Measurements from ENCODE around the gene KITLG. TPM values are rescaled to one million over a fixed set of nuclear protein-coding genes. Genes with fewer than 3 reads are reported as not detected.

KITLG gene
- total and polyA plus RNA-seq, 4 donors = 0.39 to 3.0 (median 0.86) TPM

DNA sequence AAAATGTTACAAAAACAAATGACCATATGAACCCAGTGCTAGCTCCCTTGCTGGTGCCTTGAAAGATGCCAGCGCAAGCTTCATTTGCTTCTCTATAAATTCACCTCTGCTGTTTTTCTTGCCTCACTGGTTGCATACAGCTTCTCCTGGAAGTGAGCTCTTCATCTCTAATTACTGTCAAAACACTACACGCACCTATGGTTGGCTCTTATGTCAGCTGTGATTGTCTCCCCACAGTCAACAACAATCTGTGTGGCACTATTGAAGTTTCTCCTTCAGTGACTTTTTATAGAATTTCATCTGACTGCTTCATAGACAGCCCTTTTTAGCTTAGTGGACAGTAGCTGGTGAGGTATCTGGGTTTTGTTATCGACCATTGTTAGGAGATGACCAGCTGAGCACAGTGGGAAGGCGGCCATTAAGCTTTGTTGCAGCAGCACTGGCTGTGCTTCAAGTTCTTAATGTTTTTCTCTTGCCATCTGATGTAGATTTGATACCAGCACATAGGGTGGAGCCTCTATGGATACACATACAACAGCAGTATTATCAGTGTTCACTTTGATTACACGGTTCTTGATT is 131.8 kb downstream of the KITLG start:
- Histone ChIP-seq H3K4me1 (ENCODE audit: control insufficient read depth in 4 of 4, insufficient read depth in 4 of 4, low read length in 3 of 4) (no peaks in the 10 kb centered on the region), H3K27me3 (ENCODE audit: control insufficient read depth in 4 of 4, insufficient read depth in 4 of 4, low read length in 3 of 4) (no peaks in the 10 kb centered on the region), H3K9me3 (ENCODE audit: control insufficient read depth in 4 of 4, low read length in 3 of 4) (no peaks in the 10 kb centered on the region), H3K9ac (ENCODE audit: low read depth in 1 of 2, low read length in 2 of 2) (no peak overlapping the region), H3K36me3 (ENCODE audit: control insufficient read depth in 4 of 4, insufficient read depth in 3 of 4, low read depth in 1 of 4, low read length in 3 of 4) (no peaks in the 10 kb centered on the region), H3K27ac (ENCODE audit: low read depth in 1 of 2, low read length in 2 of 2) (no peak overlapping the region), H3K4me3 (ENCODE audit: low read depth in 1 of 3, low read length in 3 of 3) (no peak overlapping the region)
- WGBS = 89% methylated on average over 5 of the region's 5 CpGs
- DNase-seq (ENCODE audit: low spot score) = no peak
- TF ChIP-seq EGR1 (IDR thresholded peaks at IDR 0.05; ENCODE audit: low read depth in 2 of 2) (no peak), RXRA (IDR thresholded peaks at IDR 0.05) (no peak), ATF3 (IDR thresholded peaks at IDR 0.05) (no peak), JUND (IDR thresholded peaks at IDR 0.05) (no peak), MAX (IDR thresholded peaks at IDR 0.05) (no peak), CTCF (IDR thresholded peaks at IDR 0.05; ENCODE audit: low read depth, low read length, missing input control) (no peak), HNF4G (IDR thresholded peaks at IDR 0.05) (no peak), NR2F2 (IDR thresholded peaks at IDR 0.05) (no peak), GABPA (IDR thresholded peaks at IDR 0.05 in 1 of 2, conservative IDR thresholded peaks at IDR 0.05 in 1 of 2) (no peak), RAD21 (IDR thresholded peaks at IDR 0.05) (no peak), REST (IDR thresholded peaks at IDR 0.05) (no peak), SP1 (IDR thresholded peaks at IDR 0.05) (no peak), FOXA2 (IDR thresholded peaks at IDR 0.05) (no peak)

DNA sequence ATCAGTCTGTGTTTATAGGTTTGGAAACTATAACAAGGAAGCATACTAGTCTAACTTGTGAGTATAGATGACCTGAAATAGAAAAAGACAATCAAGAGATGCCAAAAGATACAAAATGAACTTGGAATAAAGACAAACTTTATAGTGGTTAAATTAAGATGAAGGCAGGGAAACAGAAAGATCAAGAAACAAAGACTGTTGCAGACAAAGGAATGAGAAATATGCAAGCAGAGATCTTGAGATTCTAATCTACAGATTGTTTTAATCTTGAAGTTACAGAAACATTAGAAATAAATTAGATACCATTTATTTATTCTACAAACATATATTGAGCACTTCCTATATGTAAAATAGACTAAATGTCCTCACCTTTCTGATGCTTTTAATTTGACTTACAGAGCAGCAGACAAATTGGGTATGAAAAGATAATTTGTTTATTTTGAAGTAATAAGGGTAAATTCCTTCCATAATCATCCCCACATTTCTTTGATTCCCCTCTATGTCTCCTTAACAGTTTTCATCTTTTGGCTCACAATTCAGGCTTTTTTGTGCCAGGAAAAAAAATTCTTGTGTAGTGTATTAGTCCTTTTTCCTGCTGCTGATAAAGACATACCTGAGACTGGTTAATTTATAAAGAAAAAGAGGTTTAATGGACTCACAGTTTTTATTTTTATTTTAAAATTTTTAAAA is 134.4 kb downstream of the KITLG start:
- no peaks in the 10 kb centered on the region for H3K36me3 ChIP-seq (ENCODE audit: control insufficient read depth in 4 of 4, insufficient read depth in 3 of 4, low read depth in 1 of 4, low read length in 3 of 4)
- DNase-seq (ENCODE audit: low spot score) = no peak
- TF ChIP-seq JUND (IDR thresholded peaks at IDR 0.05) = no peak
- TF ChIP-seq ATF3 (IDR thresholded peaks at IDR 0.05) = no peak
- TF ChIP-seq, protein P1, sequence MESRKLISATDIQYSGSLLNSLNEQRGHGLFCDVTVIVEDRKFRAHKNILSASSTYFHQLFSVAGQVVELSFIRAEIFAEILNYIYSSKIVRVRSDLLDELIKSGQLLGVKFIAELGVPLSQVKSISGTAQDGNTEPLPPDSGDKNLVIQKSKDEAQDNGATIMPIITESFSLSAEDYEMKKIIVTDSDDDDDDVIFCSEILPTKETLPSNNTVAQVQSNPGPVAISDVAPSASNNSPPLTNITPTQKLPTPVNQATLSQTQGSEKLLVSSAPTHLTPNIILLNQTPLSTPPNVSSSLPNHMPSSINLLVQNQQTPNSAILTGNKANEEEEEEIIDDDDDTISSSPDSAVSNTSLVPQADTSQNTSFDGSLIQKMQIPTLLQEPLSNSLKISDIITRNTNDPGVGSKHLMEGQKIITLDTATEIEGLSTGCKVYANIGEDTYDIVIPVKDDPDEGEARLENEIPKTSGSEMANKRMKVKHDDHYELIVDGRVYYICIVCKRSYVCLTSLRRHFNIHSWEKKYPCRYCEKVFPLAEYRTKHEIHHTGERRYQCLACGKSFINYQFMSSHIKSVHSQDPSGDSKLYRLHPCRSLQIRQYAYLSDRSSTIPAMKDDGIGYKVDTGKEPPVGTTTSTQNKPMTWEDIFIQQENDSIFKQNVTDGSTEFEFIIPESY (IDR thresholded peaks at IDR 0.05) = no peak
- no peak for TF ChIP-seq RAD21 (IDR thresholded peaks at IDR 0.05)
- TF ChIP-seq FOXA1 (IDR thresholded peaks at IDR 0.05) = no peak
- no peak for TF ChIP-seq EGR1 (IDR thresholded peaks at IDR 0.05; ENCODE audit: low read depth in 2 of 2)
- no peak for TF ChIP-seq HNF4A (conservative IDR thresholded peaks at IDR 0.05)
- H3K9me3 ChIP-seq (ENCODE audit: control insufficient read depth in 4 of 4, low read length in 3 of 4) = no peaks in the 10 kb centered on the region
- H3K4me1 ChIP-seq (ENCODE audit: control insufficient read depth in 4 of 4, insufficient read depth in 4 of 4, low read length in 3 of 4) = no peaks in the 10 kb centered on the region
- H3K9ac ChIP-seq (ENCODE audit: low read depth in 1 of 2, low read length in 2 of 2) = no peak overlapping the region
- H3K27ac ChIP-seq (ENCODE audit: low read depth in 1 of 2, low read length in 2 of 2) = no peak overlapping the region
- no peaks in the 10 kb centered on the region for H3K27me3 ChIP-seq (ENCODE audit: control insufficient read depth in 4 of 4, insufficient read depth in 4 of 4, low read length in 3 of 4)
- H3K4me3 ChIP-seq (ENCODE audit: low read depth in 1 of 3, low read length in 3 of 3) = no peak overlapping the region
